ENCODE measurements around the gene HDAC4.
A peak's percentile ranks its signal among the peaks of the same experiment; 100 is the strongest.

Gene HDAC4

DNA sequence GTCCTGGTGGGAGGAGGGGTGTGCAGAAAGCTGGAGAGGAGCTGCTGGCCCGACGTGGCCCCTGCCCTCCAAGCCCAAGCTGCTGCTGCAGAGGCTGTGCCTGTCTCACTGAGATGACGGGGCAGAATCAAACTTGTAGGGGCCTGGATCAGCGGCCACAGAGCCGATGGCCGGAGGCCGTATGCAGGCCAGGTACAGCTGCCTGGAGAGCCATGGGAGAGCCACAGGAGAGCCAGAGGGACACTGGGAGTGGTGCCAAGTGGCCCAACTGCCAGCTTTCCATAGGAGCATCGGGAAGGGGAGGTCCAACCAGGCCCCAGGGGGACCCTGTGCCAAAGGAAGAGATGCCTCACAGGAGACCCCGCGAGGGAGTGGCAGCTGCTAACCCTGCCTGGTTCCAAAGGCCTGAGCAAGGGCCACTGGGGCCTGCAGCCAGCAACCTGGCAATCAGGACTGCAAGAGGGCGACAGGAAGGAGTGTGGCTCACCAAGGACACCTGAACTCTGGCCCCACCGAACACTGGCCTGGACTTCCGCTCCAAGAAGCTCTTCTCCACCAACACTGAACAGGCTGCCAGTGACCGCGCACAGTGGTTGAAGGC lies 70.7 kb downstream of the HDAC4 start:
- DNase-seq (ENCODE audit: low read depth in 4 of 4, low spot score in 1 of 4) = no peak

DNA sequence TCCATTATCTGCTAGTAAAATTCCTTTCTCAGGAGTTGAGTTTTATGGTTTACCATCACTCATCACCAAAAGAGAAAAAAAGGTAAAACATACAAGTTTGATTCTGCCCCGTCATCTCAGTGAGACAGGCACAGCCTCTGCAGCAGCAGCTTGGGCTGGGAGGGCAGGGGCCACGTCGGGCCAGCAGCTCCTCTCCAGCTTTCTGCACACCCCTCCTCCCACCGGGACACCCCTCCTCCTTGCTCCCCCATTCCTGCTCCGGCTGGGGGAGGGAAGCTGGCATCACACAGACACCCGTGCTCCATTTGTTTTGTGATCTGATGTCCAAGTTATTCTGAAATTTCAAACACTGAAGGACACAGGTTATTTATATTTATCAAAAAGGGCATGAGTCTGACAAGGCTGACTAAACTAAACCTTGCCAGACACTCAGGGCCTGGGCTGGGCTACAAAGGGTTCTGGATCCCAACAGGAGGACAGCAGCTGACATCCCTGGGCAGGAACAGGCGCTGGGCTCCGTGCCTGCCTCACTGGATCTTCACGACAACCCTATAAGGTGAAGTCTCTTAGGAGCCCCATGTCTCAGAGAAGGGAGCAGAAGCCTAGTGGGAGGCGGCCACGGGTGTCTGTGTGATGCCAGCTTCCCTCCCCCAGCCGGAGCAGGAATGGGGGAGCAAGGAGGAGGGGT lies 71.4 kb downstream of the HDAC4 start:
- no peak for DNase-seq (ENCODE audit: low read depth in 4 of 4, low spot score in 1 of 4)

DNA sequence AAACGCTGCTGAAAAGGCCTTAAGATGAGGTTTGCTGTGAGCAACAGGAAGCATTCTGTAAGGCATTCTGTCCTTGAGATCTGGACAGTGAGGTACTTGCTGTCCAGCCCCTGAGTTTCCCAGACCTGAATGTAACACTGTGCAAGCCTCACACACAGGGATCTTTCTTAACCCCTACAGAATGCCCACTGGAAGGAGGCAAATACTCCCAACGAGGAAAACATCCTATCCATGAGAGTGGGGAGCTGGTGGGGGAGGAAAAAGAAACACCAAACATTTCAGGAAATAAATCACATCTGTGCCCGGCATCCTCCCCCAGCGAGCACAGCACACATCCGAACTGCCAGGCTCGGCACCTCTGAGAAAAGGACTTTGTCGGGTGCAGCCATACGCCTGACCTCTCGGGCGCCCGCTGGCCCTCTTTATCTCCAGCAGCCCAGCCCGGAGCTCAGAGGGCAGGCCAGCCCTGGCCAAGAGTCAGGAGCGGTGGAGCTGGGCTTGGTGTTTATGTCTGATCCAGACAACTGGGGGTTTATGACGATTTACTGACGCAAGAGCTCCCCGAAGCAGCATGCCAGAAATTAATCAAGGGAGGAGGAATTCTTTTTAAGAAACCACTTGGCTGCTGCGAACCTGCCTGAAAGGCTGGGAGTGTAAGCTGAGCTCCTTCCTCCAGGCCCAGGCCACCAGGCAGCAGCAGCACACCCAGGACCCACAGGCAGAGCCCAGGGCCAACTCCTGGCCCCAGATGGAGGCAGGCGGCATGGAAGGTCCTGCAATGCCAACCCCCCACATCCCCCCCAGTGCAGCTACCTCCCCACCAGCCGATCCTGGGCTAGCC lies 72.2 kb downstream of the HDAC4 start:
- no peak for DNase-seq (ENCODE audit: low read depth in 4 of 4, low spot score in 1 of 4)

GRCh38 chr2:239327536-239328350 lies 73.1 kb downstream of the HDAC4 start:
- no peak for DNase-seq (ENCODE audit: low read depth in 4 of 4, low spot score in 1 of 4)

DNA sequence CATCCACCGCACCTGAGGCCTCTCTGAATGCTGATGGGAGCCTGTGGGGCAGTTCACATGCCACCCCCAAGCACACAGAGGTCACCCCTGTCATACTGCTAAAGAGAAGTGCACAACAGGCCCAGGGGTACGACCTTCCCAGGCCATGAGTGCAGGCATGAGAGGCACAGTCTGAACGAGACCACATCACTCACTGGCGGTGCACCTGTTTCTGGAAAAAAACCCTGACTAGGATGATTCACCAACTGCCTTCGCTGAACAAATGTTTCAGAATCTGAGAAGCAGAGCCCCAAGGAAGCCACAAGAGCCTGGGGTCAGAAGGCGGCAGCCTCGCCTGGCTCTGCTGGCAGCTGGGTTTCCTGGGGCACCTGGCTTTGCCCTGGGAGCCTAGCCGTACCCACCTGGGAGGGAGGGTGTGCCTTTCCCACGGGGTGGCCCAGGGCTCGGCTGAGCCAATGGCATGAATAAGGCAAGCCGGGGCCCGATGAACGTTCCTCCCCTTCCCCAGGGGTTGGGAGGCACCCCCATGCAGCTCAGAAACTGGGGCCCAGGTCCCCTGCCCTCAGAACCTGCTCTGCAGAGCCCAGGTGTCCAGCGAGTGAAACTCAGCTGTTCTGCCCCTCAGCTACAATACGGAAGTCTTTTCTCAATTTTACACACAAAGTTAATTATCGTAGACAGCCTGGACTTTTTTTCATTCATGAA lies 73.8 kb downstream of the HDAC4 start:
- DNase-seq (ENCODE audit: low read depth in 4 of 4, low spot score in 1 of 4) = peak; percentile 27 to 59 (median 41)

DNA sequence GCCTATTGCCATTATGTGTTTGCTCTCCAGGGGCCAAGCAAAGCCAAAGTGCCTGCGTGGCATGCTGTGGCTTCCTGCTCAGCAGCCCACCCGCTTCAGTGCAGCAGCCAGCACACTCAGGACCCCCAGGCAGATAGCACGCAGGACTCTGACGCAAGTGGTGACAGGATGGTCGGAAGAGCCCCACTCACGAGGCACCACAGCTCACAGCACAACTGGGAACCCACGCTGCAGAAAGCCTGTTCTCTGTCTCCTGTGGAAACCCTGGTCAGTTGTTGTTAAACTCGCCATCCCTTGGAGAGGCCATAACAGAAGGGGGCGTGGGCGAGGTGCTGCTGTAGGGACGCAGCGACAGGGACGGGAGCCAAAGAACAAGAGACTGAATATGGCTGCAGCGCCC lies 76.4 kb downstream of the HDAC4 start:
- no peak for DNase-seq (ENCODE audit: low read depth in 4 of 4, low spot score in 1 of 4)

DNA sequence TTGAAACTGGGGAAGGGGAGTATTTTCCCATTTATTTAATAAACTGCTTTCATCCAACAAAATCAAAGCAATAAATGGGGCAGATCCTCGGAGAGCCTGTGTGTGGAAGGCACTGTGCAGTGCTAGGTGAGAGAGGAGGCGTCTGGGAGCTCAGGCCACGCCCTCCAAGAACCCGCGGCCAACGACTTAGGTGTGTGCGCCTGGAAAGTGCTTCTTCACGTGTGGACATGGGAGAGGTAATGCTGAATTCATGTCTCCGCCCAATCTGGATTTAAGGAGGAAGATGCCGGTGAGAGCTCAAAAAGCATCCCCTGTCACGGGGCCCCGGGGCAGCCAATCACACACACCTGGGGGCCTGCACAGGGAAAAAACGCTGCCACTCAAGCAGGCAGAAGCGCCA lies 77.4 kb downstream of the HDAC4 start:
- DNase-seq (ENCODE audit: low read depth in 4 of 4, low spot score in 1 of 4) = no peak

DNA sequence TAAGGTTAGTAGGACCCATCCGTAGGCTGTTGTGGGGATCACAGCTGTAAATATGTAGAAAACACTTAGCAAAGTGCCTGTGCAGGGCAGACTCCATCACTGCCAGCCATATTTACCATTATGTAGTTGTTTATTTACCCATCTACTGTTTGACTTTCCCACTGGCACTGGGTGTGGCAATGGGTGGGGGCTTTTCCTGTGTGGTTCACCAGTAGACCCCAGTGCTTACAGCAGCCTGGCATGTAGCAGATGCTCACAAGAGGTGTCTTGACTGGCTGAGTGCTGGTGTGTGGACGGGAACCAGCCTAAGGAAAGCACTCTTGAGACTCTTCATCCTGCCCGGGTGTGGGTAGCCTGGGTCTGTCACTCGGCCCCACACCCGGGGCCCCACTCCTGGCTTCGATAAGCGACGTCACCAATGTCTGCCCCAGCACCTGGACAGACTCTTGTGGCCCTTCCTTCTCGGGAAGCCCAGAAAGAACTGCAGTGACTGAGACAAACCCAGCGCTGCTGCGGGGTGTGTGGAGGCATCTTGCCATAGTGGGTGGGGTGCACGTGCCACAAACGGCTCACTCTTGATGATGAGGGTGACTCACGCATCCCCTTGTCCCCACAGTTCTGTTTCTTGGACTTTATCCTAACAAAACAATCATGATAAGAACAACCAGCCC lies 78.3 kb downstream of the HDAC4 start:
- DNase-seq (ENCODE audit: low read depth in 4 of 4, low spot score in 1 of 4) = no peak

DNA sequence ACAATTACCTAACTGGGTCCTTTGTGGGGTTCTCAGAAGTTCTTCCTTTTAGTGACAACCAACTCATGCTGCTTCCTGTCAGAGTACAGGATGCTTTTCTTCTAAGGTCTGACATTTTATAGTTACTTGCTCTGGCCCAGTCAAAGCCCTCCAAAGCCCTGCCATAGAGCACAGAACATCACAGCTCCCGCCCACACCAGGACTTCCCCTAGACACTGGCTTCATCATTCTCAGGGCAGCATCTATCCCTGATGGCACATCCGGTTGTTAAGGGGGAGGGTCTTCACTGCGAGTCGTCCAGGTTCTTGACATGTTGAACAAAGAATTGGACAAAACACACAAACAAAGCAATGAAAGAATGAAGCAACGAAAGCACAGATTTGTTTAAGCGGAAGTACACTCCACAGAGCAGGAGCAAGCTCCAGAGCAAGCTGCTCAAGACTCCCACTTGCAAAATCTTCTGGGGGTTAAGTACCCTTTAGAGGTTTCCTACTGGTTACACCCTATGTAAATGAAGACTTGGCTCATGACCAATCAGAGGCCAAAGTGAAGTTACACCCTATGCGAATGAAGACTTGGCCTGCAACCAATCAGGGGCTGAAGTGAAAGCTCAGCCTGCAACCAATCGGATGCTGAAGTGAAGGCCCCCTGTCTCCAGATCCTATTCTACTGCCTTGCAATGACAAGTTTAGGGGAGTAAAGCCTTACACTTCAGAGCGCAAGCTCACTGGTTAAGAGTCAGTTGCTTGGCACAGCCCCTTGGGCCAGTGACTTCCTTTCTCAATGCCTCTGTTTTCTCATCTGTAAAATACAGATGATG lies 79.0 kb downstream of the HDAC4 start:
- peak in 3 of 4 experiments; percentile 18 to 45 (median 31) for DNase-seq (ENCODE audit: low read depth in 4 of 4, low spot score in 1 of 4)

- no peak for DNase-seq (ENCODE audit: low read depth in 4 of 4, low spot score in 1 of 4)
Measured at GRCh38 chr2:239318790-239319661, 81.8 kb downstream of the HDAC4 start.

GRCh38 chr2:239318151-239318611 lies 82.6 kb downstream of the HDAC4 start:
- no peak for DNase-seq (ENCODE audit: low read depth in 4 of 4, low spot score in 1 of 4)

DNA sequence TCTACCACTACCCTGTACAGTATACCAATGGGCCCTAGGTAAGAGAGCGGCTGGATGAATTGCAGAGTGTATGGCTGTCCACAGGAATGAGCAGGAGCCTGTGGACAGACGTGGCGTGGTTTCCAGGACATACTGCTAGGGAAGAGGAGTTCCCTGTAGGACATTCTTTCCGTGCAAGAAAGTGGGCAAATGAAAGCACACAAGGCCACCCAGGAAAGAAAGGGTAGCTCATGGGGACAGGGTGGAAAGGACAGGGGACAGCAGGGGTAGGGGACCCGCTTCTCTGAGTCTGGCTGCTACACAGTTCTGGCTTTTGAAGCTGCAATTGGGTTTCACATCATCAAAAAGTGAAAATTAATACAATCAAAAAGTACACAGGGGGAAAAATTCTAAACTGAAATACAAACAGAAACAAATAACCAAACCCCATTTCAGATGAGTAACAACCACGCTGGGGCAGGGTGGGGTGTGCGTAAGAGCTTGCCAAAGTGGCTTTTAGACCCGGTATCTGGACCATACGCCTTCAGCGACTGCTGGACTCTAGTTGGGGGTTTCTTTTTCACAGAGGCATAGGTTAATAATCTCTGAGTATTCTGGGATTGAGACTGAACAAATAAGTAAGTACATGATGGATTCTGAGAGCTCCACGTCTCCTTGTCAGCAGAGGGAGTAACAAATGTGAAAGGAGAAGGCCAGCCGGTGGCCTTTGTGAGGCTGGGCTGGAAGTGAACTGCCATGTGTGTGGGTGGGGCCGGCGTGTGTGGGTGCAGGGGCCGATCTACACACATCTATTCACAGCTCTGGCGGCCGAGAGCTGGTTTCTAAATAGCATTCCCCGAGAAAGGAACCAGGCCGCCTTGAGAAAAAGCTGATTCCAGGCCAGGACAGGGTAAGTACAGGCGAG lies 84.0 kb downstream of the HDAC4 start:
- no peak for DNase-seq (ENCODE audit: low read depth in 4 of 4, low spot score in 1 of 4)

- no peak for DNase-seq (ENCODE audit: low read depth in 4 of 4, low spot score in 1 of 4)
Measured at GRCh38 chr2:239315308-239315707, 85.5 kb downstream of the HDAC4 start.

DNA sequence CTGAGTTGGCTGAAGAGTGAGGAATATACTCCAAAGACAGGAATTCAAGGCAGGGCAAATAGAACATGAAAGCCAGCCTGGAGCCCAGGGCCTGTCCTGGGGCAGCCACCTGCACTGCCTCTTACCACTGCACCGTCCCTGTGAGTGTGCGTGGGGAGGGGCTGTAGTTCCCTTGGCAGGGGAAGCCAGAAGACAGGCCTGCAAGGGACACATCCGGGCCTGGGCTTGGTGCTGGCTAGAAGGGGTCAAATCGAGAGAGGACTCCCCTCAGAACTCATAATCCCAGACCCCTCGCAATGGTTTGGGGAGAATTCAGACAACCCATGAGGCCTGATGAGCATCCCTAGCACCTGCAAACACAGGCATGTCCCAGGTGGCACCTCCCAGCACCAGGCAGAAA lies 87.0 kb downstream of the HDAC4 start:
- DNase-seq (ENCODE audit: low read depth in 4 of 4, low spot score in 1 of 4) = no peak

- no peak for DNase-seq (ENCODE audit: low read depth in 4 of 4, low spot score in 1 of 4)
Measured at GRCh38 chr2:239312741-239313667, 87.8 kb downstream of the HDAC4 start.

DNA sequence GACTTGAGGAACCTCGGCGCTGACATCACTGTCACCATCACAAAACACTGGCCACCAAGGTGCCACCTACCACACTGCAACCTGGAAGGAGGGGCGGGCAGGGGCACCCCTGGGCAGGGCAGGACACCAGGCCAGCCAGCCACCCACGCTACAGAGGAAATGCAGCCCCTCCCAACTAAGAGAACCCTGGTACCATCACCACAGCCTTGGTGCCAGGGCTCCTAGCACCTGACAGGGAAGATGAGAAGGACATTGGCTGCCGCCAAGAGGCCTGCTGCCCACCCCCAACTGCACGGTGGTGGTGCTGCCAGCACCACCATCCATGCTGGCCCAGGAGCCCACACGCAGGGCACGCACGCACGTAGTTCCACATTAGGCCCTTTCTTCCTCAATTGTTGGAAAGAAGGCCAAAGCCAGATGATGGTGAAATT lies 88.7 kb downstream of the HDAC4 start:
- no peak for DNase-seq (ENCODE audit: low read depth in 4 of 4, low spot score in 1 of 4)

Data from stimulated activated CD4-positive, alpha-beta T cell treated with anti-CD3 and anti-CD28 coated beads, Interleukin-1b, Interleukin-23, amount 100 ng/mL, for 24 hours (primary cell).